H1 (cell line): ENCODE measurements around the gene RNF113B. TPM values are rescaled to one million over a fixed set of nuclear protein-coding genes. Genes with fewer than 3 reads are reported as not detected.

Source experiments
- CTCF ChIA-PET: fragments of 300-600 bp; sonication (Branson Sonifier 250); formaldehyde crosslinking; loops from one replicate; lab custom pipeline; 2021; ENCODE audit not compliant: partially characterized antibody; lab: Charles Lee
- POLR2A ChIA-PET: fragments of 300-600 bp; sonication (Branson Sonifier 250); formaldehyde crosslinking; loops from one replicate; lab custom pipeline; 2021; ENCODE audit warnings: inconsistent platforms; ENCODE audit not compliant: partially characterized antibody; lab: Charles Lee
- DNase-seq, 2 experiments: peaks; one replicate each; pipeline versions ENCODE4 v3.0.0 to v3.0.0-alpha.2; 2010 to 2022; ENCODE audit warnings: low spot score in 2 of 2, low read depth in 1 of 2, mixed read lengths in 1 of 2
- FAIRE-seq: peaks from 2 replicates; lab custom pipeline; 2011; peaks lifted over from hg19 to GRCh38; lab: Jason Lieb, UNC
- H2AFZ ChIP-seq: 2 replicates; pipeline ENCODE4 v1.8.1; 2012; ENCODE audit warnings: low read length, inconsistent platforms
- H2AK5ac ChIP-seq: 2 replicates; pipeline ENCODE4 v1.6.1; 2013; ENCODE audit warnings: low read depth, low read length
- H2BK120ac ChIP-seq: replicated peaks from 2 replicates; pipeline ENCODE3; 2013; ENCODE audit warnings: low read depth, low read length, inconsistent platforms
- H2BK12ac ChIP-seq: 2 replicates; pipeline ENCODE4 v1.6.1; 2013; ENCODE audit warnings: low read depth, low read length
- H2BK15ac ChIP-seq: 2 replicates; pipeline ENCODE4 v1.6.1; 2013; ENCODE audit warnings: low read length
- H2BK20ac ChIP-seq: 2 replicates; pipeline ENCODE4 v1.6.1; 2013; ENCODE audit warnings: low read length
- H2BK5ac ChIP-seq: 2 replicates; pipeline ENCODE4 v1.6.1; 2013; ENCODE audit warnings: low read depth, low read length
- H3K14ac ChIP-seq: 2 replicates; pipeline ENCODE4 v1.6.1; 2013; ENCODE audit warnings: inconsistent platforms; ENCODE audit not compliant: insufficient read length
- H3K18ac ChIP-seq: 2 replicates; pipeline ENCODE4 v1.6.1; 2013; ENCODE audit warnings: low read length; ENCODE audit errors: extremely low read depth
- H3K23ac ChIP-seq: 2 replicates; pipeline ENCODE4 v1.6.1; 2013; ENCODE audit warnings: inconsistent platforms; ENCODE audit not compliant: insufficient read length
- H3K23me2 ChIP-seq: 2 replicates; pipeline ENCODE4 v1.6.1; 2013; ENCODE audit warnings: low read depth, low read length
- H3K27ac ChIP-seq: 2 replicates; pipeline ENCODE4 v1.6.1; 2011; ENCODE audit warnings: low read depth, low read length, inconsistent platforms
- H3K27me3 ChIP-seq, 4 experiments: replicated peaks in 1 of 4; 1 replicate in 1 of 4; 2 replicates in 3 of 4; pipeline versions ENCODE4 v1.6.1 to v1.8.1; 2011 to 2013; ENCODE audit warnings: low read length in 3 of 4, mild to moderate bottlenecking in 3 of 4, inconsistent platforms in 2 of 4, mixed read lengths in 2 of 4, moderate library complexity in 1 of 4; ENCODE audit not compliant: control insufficient read depth in 3 of 4, insufficient read depth in 3 of 4; ENCODE audit errors: extremely low read depth in 1 of 4
- H3K36me3 ChIP-seq, 4 experiments: 2 replicates each; pipeline versions ENCODE4 v1.6.1 to v1.8.1; 2011 to 2013; ENCODE audit warnings: mild to moderate bottlenecking in 4 of 4, low read length in 3 of 4, moderate library complexity in 2 of 4, control low read depth in 1 of 4, inconsistent platforms in 1 of 4; ENCODE audit not compliant: insufficient read depth in 4 of 4, control insufficient read depth in 2 of 4
- H3K4ac ChIP-seq: replicated peaks from 2 replicates; pipeline ENCODE3; 2013; ENCODE audit warnings: low read length, low read depth, mixed read lengths, inconsistent platforms; ENCODE audit not compliant: insufficient read length
- H3K4me1 ChIP-seq, 4 experiments: replicated peaks in 1 of 4; 1 replicate in 1 of 4; 2 replicates in 3 of 4; pipeline versions ENCODE4 v1.6.1 to v1.8.1; 2011 to 2013; ENCODE audit warnings: low read length in 3 of 4, inconsistent platforms in 2 of 4, mixed read lengths in 1 of 4; ENCODE audit not compliant: insufficient read depth in 4 of 4, control insufficient read depth in 3 of 4
- H3K4me2 ChIP-seq, 2 experiments: 2 replicates each; pipeline versions ENCODE4 v1.6.1 to v1.8.1; 2011 to 2013; ENCODE audit warnings: low read depth in 2 of 2, low read length in 2 of 2, control low read depth in 1 of 2, inconsistent platforms in 1 of 2, mild to moderate bottlenecking in 1 of 2; ENCODE audit not compliant: insufficient read depth in 1 of 2
- H3K4me3 ChIP-seq, 4 experiments: fragments of 200-600, 300-600 bp in 1 of 4; sonication (generic), shearing (Covaris generic), sonication (Bioruptor Twin) in 1 of 4; 2 replicates each; pipeline versions ENCODE4 v1.5.1 to v1.8.1; 2011 to 2016; ENCODE audit warnings: low read length in 4 of 4, low read depth in 3 of 4, control low read depth in 2 of 4, inconsistent platforms in 2 of 4, mild to moderate bottlenecking in 2 of 4, mixed read lengths in 1 of 4, moderate library complexity in 1 of 4; ENCODE audit not compliant: insufficient read depth in 2 of 4; ENCODE audit errors: extremely low read depth in 1 of 4
- H3K56ac ChIP-seq: replicated peaks from 2 replicates; pipeline ENCODE3; 2013; ENCODE audit warnings: low read depth, mild to moderate bottlenecking, mixed read lengths, low read length, inconsistent platforms; ENCODE audit not compliant: insufficient read length
- H3K79me1 ChIP-seq: 2 replicates; pipeline ENCODE4 v1.6.1; 2013; ENCODE audit warnings: low read depth, low read length, control low read depth
- H3K79me2 ChIP-seq, 2 experiments: 2 replicates each; pipeline versions ENCODE4 v1.6.1 to v1.8.1; 2012 to 2013; ENCODE audit warnings: low read length in 2 of 2, mild to moderate bottlenecking in 2 of 2, inconsistent platforms in 1 of 2; ENCODE audit not compliant: insufficient read depth in 2 of 2, control insufficient read depth in 1 of 2
- H3K9ac ChIP-seq, 4 experiments: replicated peaks in 1 of 4; 1 replicate in 1 of 4; 2 replicates in 3 of 4; pipeline versions ENCODE4 v1.6.1 to v1.8.1; 2011 to 2013; ENCODE audit warnings: low read depth in 3 of 4, low read length in 3 of 4, control low read depth in 2 of 4, mild to moderate bottlenecking in 2 of 4, moderate library complexity in 2 of 4, inconsistent platforms in 1 of 4; ENCODE audit errors: extremely low read depth in 1 of 4
- H3K9me3 ChIP-seq, 2 experiments: 2 replicates each; pipeline versions ENCODE4 v1.6.1 to v1.8.1; 2012 to 2013; ENCODE audit warnings: mild to moderate bottlenecking in 2 of 2, moderate library complexity in 2 of 2, control low read depth in 1 of 2, inconsistent platforms in 1 of 2, low read depth in 1 of 2, low read length in 1 of 2, mixed read lengths in 1 of 2; ENCODE audit not compliant: insufficient read depth in 2 of 2
- H4K20me1 ChIP-seq, 2 experiments: replicated peaks in 1 of 2; 2 replicates each; pipeline versions ENCODE3 to v1.8.1; 2011 to 2013; ENCODE audit warnings: inconsistent platforms in 2 of 2, low read length in 2 of 2, mild to moderate bottlenecking in 1 of 2; ENCODE audit not compliant: insufficient read depth in 2 of 2, control insufficient read depth in 1 of 2
- H4K5ac ChIP-seq: 2 replicates; pipeline ENCODE4 v1.6.1; 2013; ENCODE audit warnings: low read length, low read depth, mixed read lengths, inconsistent platforms; ENCODE audit not compliant: insufficient read length
- H4K8ac ChIP-seq: 2 replicates; pipeline ENCODE4 v1.8.0; 2013; ENCODE audit warnings: mild to moderate bottlenecking, moderate library complexity, low read length, inconsistent platforms; ENCODE audit not compliant: insufficient read depth; ENCODE audit errors: extremely low read depth
- H4K91ac ChIP-seq: replicated peaks from 2 replicates; pipeline ENCODE3; 2013; ENCODE audit warnings: low read length, mixed read lengths, inconsistent platforms; ENCODE audit not compliant: insufficient read length
- CHD2 ChIP-seq: IDR thresholded peaks from 2 replicates; pipeline ENCODE4 v1.6.1; 2012; ENCODE audit warnings: low read length, improper control_type of control experiment
- HDAC2 ChIP-seq, 2 experiments: fragments of 300-600 bp in 1 of 2; sonication (generic) in 1 of 2; IDR thresholded peaks; 2 replicates each; pipeline ENCODE4 v1.6.1; 2011 to 2012; ENCODE audit warnings: low read depth in 2 of 2, low read length in 2 of 2, mild to moderate bottlenecking in 2 of 2, moderate library complexity in 2 of 2, borderline replicate concordance in 1 of 2, inconsistent platforms in 1 of 2
- TAF7 ChIP-seq: optimal IDR thresholded peaks from 2 replicates; pipeline ENCODE3; 2011; ENCODE audit warnings: low read depth, mild to moderate bottlenecking, inconsistent platforms, low read length, moderate library complexity, borderline replicate concordance
- WGBS, 2 experiments: shearing (Covaris generic) in 1 of 2; methylation state at CpG; one replicate each; pipeline versions ENCODE4 v1.1.6 to v1.1.7; 2013 to 2015; ENCODE audit warnings: low lambda C conversion rate in 2 of 2, mixed read lengths in 2 of 2, inconsistent platforms in 1 of 2, low coverage in 1 of 2, missing lambda C conversion rate in 1 of 2; ENCODE audit not compliant: insufficient replicate concordance in 2 of 2, insufficient coverage in 1 of 2, insufficient read length in 1 of 2; ENCODE audit errors: extremely low coverage in 1 of 2, missing lambda C conversion rate in 1 of 2; 5-methylcytosine and 5-hydroxymethylcytosine counted together
- polyA plus RNA-seq, 7 experiments: library from polyadenylated mRNA; depleted of rRNA in 3 of 7; stranded (reverse) in 5 of 7; unstranded in 2 of 7; fragments of >200 nt in 5 of 7; fragments of 200-250 nt in 2 of 7; gene quantifications; 1 replicate in 5 of 7; 2 replicates in 1 of 7; 4 replicates in 1 of 7; pipeline versions ENCODE4 v1.2.1 to v1.2.3, GENCODE V29; 2011 to 2013; ENCODE audit warnings: missing spikeins in 2 of 7, mixed read lengths in 2 of 7
- total RNA-seq: library from RNA; stranded (reverse); fragmentation: NEBNext Ultra II Directional; extraction: Animal tissue kit (Norgen Biotek cat#: 25700); gene quantifications from 2 replicates; pipeline ENCODE4 v1.2.1, GENCODE V29; 2021
- TF ChIP-seq, protein P1 (sequence below): IDR thresholded peaks from 2 replicates; pipeline ENCODE4 v1.6.1; 2011; ENCODE audit warnings: low read length, improper control_type of control experiment
- TF ChIP-seq, protein P2 (sequence below): IDR thresholded peaks from 2 replicates; pipeline ENCODE4 v1.6.1; 2011; ENCODE audit warnings: low read depth, mild to moderate bottlenecking, low read length; ENCODE audit not compliant: insufficient read depth

RNF113B gene
- total and polyA plus RNA-seq, 2 of the 8 experiments (the other 6 are each of a cell fraction or from before 2014, with no cell fraction given): not detected

DNA sequence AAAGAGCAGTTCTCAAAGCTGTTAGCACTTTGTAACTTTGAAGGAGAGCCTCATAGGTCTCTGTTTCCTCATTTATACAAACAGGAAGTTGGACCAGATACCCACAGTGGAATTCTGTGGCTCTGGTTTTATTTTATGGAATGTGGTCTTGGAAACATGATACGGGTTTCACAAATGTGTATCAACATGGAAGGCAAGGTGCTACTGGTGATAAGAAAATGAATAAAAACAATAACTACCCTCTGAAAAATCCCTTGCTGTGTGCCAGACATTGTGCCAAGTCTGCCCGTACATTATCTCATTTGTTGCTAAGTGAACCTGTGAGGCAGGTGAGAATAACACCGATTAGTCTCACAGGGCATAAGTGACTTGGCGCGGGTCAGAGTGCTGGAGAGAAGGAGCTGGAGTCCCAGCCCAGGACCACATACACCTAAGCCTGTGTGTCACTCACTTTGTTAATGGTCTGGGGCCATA, 45.0 kb upstream of the RNF113B start:
- peaks cover 2 to 3% of the 10 kb centered on the region in 2 experiments for H4K20me1 ChIP-seq
- no peaks in the 10 kb centered on the region for H3K9me3 ChIP-seq
- no peak overlapping the region for H3K4me3 ChIP-seq
- peaks cover 3 to 52% of the 10 kb centered on the region in 2 experiments; a peak in 3 of 4 replicates for H3K79me2 ChIP-seq
- no peak overlapping the region for H3K56ac ChIP-seq
- H3K79me1 ChIP-seq: peaks cover 5% of the 10 kb centered on the region; the same call in 1 of the 2 replicates
- H3K14ac ChIP-seq: no peak overlapping the region
- H3K4me1 ChIP-seq: peaks cover 0 to 5% (median 0%) of the 10 kb centered on the region in 4 experiments; a peak in 1 of 7 replicates
- H3K18ac ChIP-seq: no peak overlapping the region
- no peak overlapping the region for H2BK20ac ChIP-seq
- no peak overlapping the region for H3K4ac ChIP-seq
- ChIA-PET CTCF (interaction anchor here (0.9 to 1.7 kb wide), 5 partner anchors 16 to 183 kb away, joined by 3 to 4 read pairs (median 3); no protein-coding TSS in a partner anchor), POLR2A (interaction anchor here (1.0 kb wide), 1 partner anchor 15 kb away, joined by 3 read pairs; no protein-coding TSS in a partner anchor)
- H3K23ac ChIP-seq: no peak overlapping the region
- H2BK15ac ChIP-seq: no peak overlapping the region
- H3K27me3 ChIP-seq: no peaks in the 10 kb centered on the region
- H4K8ac ChIP-seq: no peak overlapping the region
- no peaks in the 10 kb centered on the region for H3K23me2 ChIP-seq
- H2BK120ac ChIP-seq: no peak overlapping the region
- H3K36me3 ChIP-seq: peaks cover 0 to 4% (median 0%) of the 10 kb centered on the region in 4 experiments; a peak in 1 of 8 replicates
- no peak overlapping the region for H4K91ac ChIP-seq
- DNase-seq (no peak), FAIRE-seq (no peak)
- TF ChIP-seq HDAC2 (IDR thresholded peaks at IDR 0.05; ENCODE audit: borderline replicate concordance in 1 of 2, low read depth in 2 of 2, low read length in 2 of 2): no peak
- no peak for TF ChIP-seq TAF7
- TF ChIP-seq, protein P1, sequence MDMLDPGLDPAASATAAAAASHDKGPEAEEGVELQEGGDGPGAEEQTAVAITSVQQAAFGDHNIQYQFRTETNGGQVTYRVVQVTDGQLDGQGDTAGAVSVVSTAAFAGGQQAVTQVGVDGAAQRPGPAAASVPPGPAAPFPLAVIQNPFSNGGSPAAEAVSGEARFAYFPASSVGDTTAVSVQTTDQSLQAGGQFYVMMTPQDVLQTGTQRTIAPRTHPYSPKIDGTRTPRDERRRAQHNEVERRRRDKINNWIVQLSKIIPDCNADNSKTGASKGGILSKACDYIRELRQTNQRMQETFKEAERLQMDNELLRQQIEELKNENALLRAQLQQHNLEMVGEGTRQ: no peak
- TF ChIP-seq, protein P2, sequence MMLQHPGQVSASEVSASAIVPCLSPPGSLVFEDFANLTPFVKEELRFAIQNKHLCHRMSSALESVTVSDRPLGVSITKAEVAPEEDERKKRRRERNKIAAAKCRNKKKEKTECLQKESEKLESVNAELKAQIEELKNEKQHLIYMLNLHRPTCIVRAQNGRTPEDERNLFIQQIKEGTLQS: no peak
- no peak for TF ChIP-seq CHD2
- H3K27ac ChIP-seq: no peak overlapping the region
- 93% methylated on average over 5 of the region's 5 CpGs; no CpG with 5 or more reads in 1 of the 2 experiments for WGBS, 2 experiments
- no peak overlapping the region for H4K5ac ChIP-seq
- no peak overlapping the region for H2AK5ac ChIP-seq
- H2BK12ac ChIP-seq: no peak overlapping the region
- no peak overlapping the region for H3K4me2 ChIP-seq
- no peak overlapping the region for H3K9ac ChIP-seq
- H2BK5ac ChIP-seq: no peak overlapping the region
- H2AFZ ChIP-seq: no peak overlapping the region
